ENCODE data around the gene HM13. TPM values are rescaled to one million over a fixed set of nuclear protein-coding genes. Genes with fewer than 3 reads are reported as not detected.

Gene HM13
- total RNA-seq, 1 experiment from 2014 or later: 338 TPM

GRCh38 chr20:31559704-31560093 is 45.5 kb downstream of the HM13 start:
- in situ Hi-C loops (cut with HindIII; ENCODE audit: low pct_unique_long_range_greater_than_20kb, low sequenced_read_pairs): loop anchor here (10.0 kb wide), 1 partner anchor 165 kb away; the partner anchor contains the start of gene BCL2L1
- no peak for DNase-seq (ENCODE audit: low read depth)

- DNase-seq (ENCODE audit: low read depth): peak; percentile 85
- in situ Hi-C loops (cut with HindIII; ENCODE audit: low pct_unique_long_range_greater_than_20kb, low sequenced_read_pairs): no loop called here
Observed at GRCh38 chr20:31560094-31560745, 46.0 kb downstream of the HM13 start.

GRCh38 chr20:31560746-31561598 is 46.7 kb downstream of the HM13 start:
- in situ Hi-C loops (cut with HindIII; ENCODE audit: low pct_unique_long_range_greater_than_20kb, low sequenced_read_pairs): no loop called here
- DNase-seq (ENCODE audit: low read depth): peak; percentile 94

DNA sequence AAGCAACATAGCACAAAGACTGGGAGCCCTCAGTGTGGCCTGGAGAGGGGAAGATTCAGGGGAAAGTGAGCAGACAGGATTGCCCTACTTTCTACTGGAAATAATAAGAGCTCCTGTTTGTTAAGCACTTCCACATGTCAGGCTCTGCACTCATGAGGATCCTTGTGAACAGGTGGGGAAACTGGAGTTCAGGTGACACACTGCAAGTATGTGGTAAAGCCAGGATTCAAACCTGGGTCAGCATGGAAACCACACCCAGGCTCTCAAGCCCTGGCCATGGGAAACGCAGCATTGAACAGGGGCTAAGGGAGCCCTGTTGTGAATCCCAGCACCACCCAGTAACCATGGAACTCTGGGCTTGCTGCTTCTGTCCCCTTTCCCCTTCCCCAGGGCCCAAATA is 48.0 kb downstream of the HM13 start:
- no peak for DNase-seq (ENCODE audit: low read depth)
- in situ Hi-C loops (cut with HindIII; ENCODE audit: low pct_unique_long_range_greater_than_20kb, low sequenced_read_pairs): no loop called here

DNA sequence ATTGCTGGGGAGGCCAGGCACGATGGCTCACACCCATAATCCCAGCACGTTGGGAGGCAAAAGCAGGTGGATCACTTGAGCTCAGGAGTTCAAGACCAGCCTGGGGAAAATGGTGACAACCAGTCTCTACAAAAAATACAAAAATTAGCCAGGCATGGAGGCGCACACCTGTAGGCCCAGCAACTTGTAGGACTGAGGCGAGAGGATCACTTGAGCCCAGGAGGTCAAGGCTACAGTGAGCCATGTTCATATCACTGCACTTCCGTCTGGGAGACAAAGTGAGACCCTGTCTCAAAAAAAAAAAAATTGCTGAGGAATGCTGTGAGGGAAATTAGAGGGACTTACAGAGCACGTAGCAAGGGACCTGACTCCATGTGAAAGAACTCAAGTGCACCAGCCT is 50.0 kb downstream of the HM13 start:
- in situ Hi-C loops (cut with HindIII; ENCODE audit: low pct_unique_long_range_greater_than_20kb, low sequenced_read_pairs): no loop called here

GRCh38 chr20:31565699-31566318 is 51.6 kb downstream of the HM13 start:
- in situ Hi-C loops (cut with HindIII; ENCODE audit: low pct_unique_long_range_greater_than_20kb, low sequenced_read_pairs): no loop called here
- DNase-seq (ENCODE audit: low read depth): no peak

More for the DNA sequence above, 50.0 kb downstream of the HM13 start:
- no peak for DNase-seq (ENCODE audit: low read depth)

DNA sequence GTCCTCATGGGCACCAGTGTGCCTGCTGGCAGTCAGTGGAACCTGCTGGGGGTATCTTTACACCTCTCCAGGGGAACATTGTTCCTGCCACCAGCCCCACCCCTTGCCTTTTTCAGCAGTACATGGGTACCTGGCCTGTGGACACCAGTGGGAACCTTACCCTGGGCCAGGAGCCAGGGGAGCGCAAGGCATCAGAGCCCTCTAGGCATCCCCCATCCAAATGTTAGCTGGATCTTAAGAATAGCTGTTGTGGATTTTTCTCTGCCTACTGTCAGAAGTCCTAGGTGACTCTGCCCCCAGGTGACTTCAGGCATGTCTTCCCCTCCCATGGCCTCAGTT is 52.0 kb downstream of the HM13 start:
- no peak for DNase-seq (ENCODE audit: low read depth)
- in situ Hi-C loops (cut with HindIII; ENCODE audit: low pct_unique_long_range_greater_than_20kb, low sequenced_read_pairs): no loop called here

GRCh38 chr20:31566658-31567379 is 52.6 kb downstream of the HM13 start:
- in situ Hi-C loops (cut with HindIII; ENCODE audit: low pct_unique_long_range_greater_than_20kb, low sequenced_read_pairs): no loop called here
- no peak for DNase-seq (ENCODE audit: low read depth)

DNA sequence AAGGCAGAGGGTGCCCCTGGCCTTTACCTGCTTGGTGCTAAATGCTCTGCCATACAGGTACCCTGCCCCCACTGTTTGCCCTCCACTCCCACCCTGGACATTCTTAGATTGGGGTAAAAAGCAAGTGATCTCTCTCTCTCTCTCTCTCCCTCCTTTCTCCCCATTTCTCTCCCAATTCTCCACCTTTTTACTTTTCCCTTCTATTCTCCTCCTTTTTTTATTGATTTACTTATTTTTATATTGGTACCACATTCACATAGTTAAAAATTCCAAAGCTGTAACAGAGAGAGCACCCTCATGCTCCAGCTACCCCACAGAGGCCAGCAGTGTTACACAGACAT is 53.1 kb downstream of the HM13 start:
- in situ Hi-C loops (cut with HindIII; ENCODE audit: low pct_unique_long_range_greater_than_20kb, low sequenced_read_pairs): no loop called here
- no peak for DNase-seq (ENCODE audit: low read depth)

DNA sequence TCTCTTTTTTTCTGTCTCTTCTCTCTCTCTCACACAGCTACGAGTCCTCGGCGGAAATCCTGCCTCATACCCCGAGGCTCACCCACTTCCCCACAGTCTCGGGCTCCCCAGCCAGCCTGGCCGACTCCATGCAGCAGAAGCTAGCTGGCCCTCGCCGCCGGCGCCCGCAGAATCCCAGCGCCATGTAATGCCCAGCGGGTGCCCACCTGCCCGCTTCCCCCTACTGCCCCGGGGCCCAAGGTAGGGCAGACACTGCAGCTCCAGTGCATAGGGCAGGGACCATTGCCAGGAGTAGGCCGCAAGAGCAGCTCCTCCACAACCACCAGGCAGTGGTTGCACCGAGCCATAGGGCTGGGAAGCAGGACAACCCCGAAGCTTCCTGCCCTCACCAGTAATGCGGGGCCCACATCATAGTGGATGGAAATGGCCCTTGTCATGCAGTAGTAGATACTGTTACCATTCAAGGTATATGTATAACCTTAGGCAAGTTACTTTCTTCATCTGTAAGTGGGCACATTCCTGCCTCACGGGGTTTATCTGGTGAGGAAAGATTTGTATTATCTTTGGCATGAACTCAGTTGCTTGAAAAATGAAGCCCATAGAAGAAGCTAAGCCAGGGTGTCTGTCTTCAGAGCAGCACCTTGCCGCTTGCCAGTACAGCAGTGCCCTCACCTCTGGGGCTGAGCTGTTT is 53.9 kb downstream of the HM13 start:
- no peak for DNase-seq (ENCODE audit: low read depth)
- in situ Hi-C loops (cut with HindIII; ENCODE audit: low pct_unique_long_range_greater_than_20kb, low sequenced_read_pairs): no loop called here

DNA sequence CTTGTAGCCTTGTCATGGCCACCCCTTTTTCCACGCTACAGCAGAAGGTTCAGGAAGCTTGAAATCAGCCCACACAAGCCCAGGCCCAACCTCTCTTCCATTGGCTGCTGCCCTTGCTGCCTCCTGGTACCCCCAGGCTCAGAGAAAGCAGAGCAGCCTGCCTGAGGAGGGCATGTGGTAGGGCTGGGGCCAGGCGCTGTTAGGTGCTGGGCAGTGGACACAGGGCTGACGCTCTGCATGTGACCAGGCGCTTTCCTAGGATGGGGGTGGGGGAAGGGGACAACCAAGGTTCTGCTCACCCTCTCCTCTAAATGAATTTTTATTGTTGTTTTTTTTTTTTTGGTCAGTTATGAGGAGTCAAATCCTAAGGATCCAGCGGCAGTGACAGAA is 54.5 kb downstream of the HM13 start:
- in situ Hi-C loops (cut with HindIII; ENCODE audit: low pct_unique_long_range_greater_than_20kb, low sequenced_read_pairs): no loop called here
- no peak for DNase-seq (ENCODE audit: low read depth)

DNA sequence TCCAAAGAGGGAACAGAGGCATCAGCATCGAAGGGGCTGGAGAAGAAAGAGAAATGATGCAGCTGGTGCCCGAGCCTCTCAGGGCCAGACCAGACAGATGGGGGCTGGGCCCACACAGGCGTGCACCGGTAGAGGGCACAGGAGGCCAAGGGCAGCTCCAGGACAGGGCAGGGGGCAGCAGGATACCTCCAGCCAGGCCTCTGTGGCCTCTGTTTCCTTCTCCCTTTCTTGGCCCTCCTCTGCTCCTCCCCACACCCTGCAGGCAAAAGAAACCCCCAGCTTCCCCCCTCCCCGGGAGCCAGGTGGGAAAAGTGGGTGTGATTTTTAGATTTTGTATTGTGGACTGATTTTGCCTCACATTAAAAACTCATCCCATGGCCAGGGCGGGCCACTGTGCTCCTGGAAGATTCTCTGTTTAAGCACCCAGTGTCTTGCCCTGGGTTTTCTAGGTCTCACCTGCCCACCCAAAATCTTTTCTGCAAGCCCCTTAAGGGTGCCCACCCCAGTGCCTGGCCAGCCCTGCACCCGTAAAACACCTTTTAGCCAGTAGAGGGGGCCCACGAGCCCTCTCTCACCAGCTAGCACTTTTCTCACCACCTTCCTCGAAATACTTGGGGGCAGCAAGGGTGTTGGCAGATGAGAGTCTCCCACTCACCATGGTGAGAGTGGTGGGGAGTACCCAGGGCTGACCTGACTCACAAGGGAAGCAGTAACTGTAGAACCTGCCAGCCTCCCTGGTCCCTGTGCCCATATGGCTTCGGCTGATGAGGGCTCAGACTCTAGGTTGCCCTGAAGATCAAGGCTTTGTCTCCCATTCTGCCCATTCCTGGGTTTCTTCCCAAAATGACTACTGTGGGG is 55.1 kb downstream of the HM13 start:
- in situ Hi-C loops (cut with HindIII; ENCODE audit: low pct_unique_long_range_greater_than_20kb, low sequenced_read_pairs): no loop called here

DNA sequence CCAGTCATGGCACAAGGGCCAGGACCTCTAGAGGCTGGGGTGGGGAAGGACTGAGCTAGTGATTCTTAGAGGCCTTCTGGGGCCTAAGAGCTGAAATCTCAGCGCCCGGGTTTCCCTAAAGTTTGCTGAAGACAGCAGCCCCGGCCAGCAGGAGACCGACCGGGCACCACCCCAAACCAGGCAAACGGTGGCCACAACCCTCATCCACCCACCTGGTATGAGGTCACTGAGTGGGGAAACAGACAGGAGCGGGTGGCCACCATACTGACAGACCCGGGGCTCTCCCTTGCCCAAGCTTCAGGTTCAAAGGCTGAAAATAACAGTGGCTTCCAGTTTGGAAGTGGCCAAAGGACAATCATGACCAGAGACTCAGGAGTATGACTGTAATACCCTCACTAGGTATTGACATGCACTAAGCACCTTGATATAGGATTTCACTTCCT is 55.8 kb downstream of the HM13 start:
- in situ Hi-C loops (cut with HindIII; ENCODE audit: low pct_unique_long_range_greater_than_20kb, low sequenced_read_pairs): no loop called here
- DNase-seq (ENCODE audit: low read depth): no peak

More for the DNA sequence above, 55.1 kb downstream of the HM13 start:
- DNase-seq (ENCODE audit: low read depth): peak; percentile 72

- in situ Hi-C loops (cut with HindIII; ENCODE audit: low pct_unique_long_range_greater_than_20kb, low sequenced_read_pairs): no loop called here
- DNase-seq (ENCODE audit: low read depth): no peak
Observed at GRCh38 chr20:31570735-31571617, 56.7 kb downstream of the HM13 start.

DNA sequence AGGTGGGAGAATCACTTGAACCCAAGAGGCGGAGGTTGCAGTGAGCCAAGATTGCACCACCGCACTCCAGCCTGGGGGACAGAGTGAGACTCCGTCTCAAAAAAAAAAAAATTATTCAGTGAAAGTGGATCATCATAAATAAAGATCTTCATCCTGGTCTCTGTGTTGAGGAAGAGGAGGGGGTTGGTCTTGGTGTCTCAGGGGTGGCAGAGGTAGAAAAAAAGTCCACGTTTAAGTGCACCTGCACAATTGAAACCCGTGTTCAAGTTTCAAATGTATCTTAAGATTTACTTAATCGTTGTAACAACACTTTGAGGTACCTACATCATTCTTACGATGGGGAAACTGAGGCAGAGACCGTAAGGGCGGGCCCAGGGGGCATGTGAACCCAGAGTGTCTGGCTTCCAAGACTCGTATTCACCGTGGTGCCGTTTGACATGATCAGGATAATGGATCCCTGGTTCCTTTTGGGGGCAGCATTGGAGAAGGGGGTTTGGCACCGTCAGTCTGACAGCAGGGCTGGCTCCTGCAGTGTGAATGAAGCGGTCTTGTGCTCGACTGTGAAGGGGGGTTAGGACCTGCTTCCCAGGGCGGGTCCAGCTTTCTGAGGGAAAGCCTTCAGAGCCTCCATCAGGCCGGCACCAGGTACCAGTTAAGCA is 57.9 kb downstream of the HM13 start:
- in situ Hi-C loops (cut with HindIII; ENCODE audit: low pct_unique_long_range_greater_than_20kb, low sequenced_read_pairs): no loop called here
- DNase-seq (ENCODE audit: low read depth): no peak

All from Caki2 (cell line).